SK-N-SH (cell line): ENCODE results near the gene MYO10. TPM values are rescaled to one million over a fixed set of nuclear protein-coding genes. Genes with fewer than 3 reads are reported as not detected.

Experiments used
- CTCF ChIA-PET: fragments of 300-600, 350-600 bp; formaldehyde crosslinking; extraction: SDS; loops from one replicate; lab custom pipeline; 2021; lab: Yijun Ruan, JAX
- POLR2A ChIA-PET: fragments of 350-600 bp; sonication (Branson Sonifier 250); formaldehyde crosslinking; extraction: SDS; loops from one replicate; lab custom pipeline; 2020; ENCODE audit warnings: antibody characterized with exemption, inconsistent platforms; lab: Yijun Ruan, JAX
- DNase-seq: peaks from one replicate; pipeline ENCODE4 v3.0.0; 2012
- H2AFZ ChIP-seq: fragments of 200-600 bp; sonication (generic); 2 replicates; pipeline ENCODE4 v1.8.1; 2016; ENCODE audit warnings: antibody characterized with exemption, mild to moderate bottlenecking, low read depth
- H3F3A ChIP-seq: fragments of 200-600 bp; sonication (generic); replicated peaks from 2 replicates; pipeline ENCODE3; 2016; ENCODE audit warnings: antibody characterized with exemption, mild to moderate bottlenecking; ENCODE audit not compliant: insufficient read depth
- H3K27ac ChIP-seq, 2 experiments: fragments of 200-500 bp in 1 of 2; fragments of 200-600 bp in 1 of 2; sonication (Bioruptor generic) in 1 of 2; sonication (generic), shearing (Covaris generic) in 1 of 2; 2 replicates each; pipeline versions ENCODE4 v1.5.1 to v1.6.1; 2014 to 2016; ENCODE audit warnings: low read depth in 2 of 2, inconsistent platforms in 1 of 2, low read length in 1 of 2, mild to moderate bottlenecking in 1 of 2, mixed read lengths in 1 of 2
- H3K27me3 ChIP-seq: fragments of 200-600 bp; sonication (generic), shearing (Covaris generic); 2 replicates; pipeline ENCODE4 v1.6.1; 2016; ENCODE audit warnings: mixed run types; ENCODE audit not compliant: insufficient read depth
- H3K36me3 ChIP-seq, 2 experiments: fragments of 200-500 bp in 1 of 2; fragments of 200-600 bp in 1 of 2; sonication (Bioruptor generic) in 1 of 2; sonication (generic) in 1 of 2; replicated peaks in 1 of 2; 2 replicates each; pipeline versions ENCODE3 to v1.5.1; 2014 to 2016; ENCODE audit warnings: low read length in 1 of 2, mild to moderate bottlenecking in 1 of 2; ENCODE audit not compliant: insufficient read depth in 2 of 2, control insufficient read depth in 1 of 2
- H3K4me1 ChIP-seq, 2 experiments: fragments of 200-500 bp in 1 of 2; fragments of 200-600 bp in 1 of 2; sonication (Bioruptor generic) in 1 of 2; sonication (generic), shearing (Covaris generic) in 1 of 2; 2 replicates each; pipeline versions ENCODE4 v1.5.1 to v1.6.1; 2014 to 2016; ENCODE audit warnings: low read depth in 1 of 2, low read length in 1 of 2, mixed run types in 1 of 2; ENCODE audit not compliant: insufficient read depth in 2 of 2, control insufficient read depth in 1 of 2
- H3K4me2 ChIP-seq: fragments of 200-600 bp; sonication (generic), shearing (Covaris generic); 2 replicates; pipeline ENCODE4 v1.6.1; 2017; ENCODE audit warnings: mixed run types
- H3K4me3 ChIP-seq, 2 experiments: fragments of 200-500 bp in 1 of 2; fragments of 200-600 bp in 1 of 2; sonication (Bioruptor generic) in 1 of 2; sonication (generic), shearing (Covaris generic) in 1 of 2; 2 replicates each; pipeline versions ENCODE4 v1.5.1 to v1.8.1; 2014 to 2016; ENCODE audit warnings: low read depth in 2 of 2, inconsistent platforms in 1 of 2, low read length in 1 of 2, mild to moderate bottlenecking in 1 of 2, mixed read lengths in 1 of 2, moderate library complexity in 1 of 2
- H3K79me2 ChIP-seq: fragments of 200-600 bp; sonication (generic); 2 replicates; pipeline ENCODE4 v1.8.1; 2017; ENCODE audit warnings: mild to moderate bottlenecking; ENCODE audit not compliant: insufficient read depth
- H3K9ac ChIP-seq: fragments of 200-600 bp; sonication (generic); 2 replicates; pipeline ENCODE4 v1.6.1; 2017; ENCODE audit warnings: mixed run types
- H3K9me2 ChIP-seq: fragments of 200-600 bp; sonication (generic); 2 replicates; pipeline ENCODE4 v1.6.1; 2017; ENCODE audit warnings: mixed run types
- H3K9me3 ChIP-seq: fragments of 200-600 bp; sonication (generic); 2 replicates; pipeline ENCODE4 v1.6.1; 2017; ENCODE audit warnings: mixed run types, mild to moderate bottlenecking, moderate library complexity
- H4K20me1 ChIP-seq: fragments of 200-600 bp; sonication (generic); 2 replicates; pipeline ENCODE4 v1.6.1; 2017; ENCODE audit warnings: mild to moderate bottlenecking, mixed run types; ENCODE audit not compliant: insufficient read depth
- FOXM1 ChIP-seq: IDR thresholded peaks from 2 replicates; pipeline ENCODE4 v1.4.0; 2012; ENCODE audit warnings: low read depth, mild to moderate bottlenecking
- MEF2A ChIP-seq: IDR thresholded peaks from 2 replicates; pipeline ENCODE4 v1.4.0; 2012; ENCODE audit warnings: low read depth, borderline replicate concordance
- NRF1 ChIP-seq: IDR thresholded peaks from 2 replicates; pipeline ENCODE4 v1.6.1; 2012; ENCODE audit warnings: low read depth, mild to moderate bottlenecking, low read length
- SIN3A ChIP-seq: IDR thresholded peaks from 2 replicates; pipeline ENCODE4 v1.6.1; 2012; ENCODE audit warnings: low read depth, mild to moderate bottlenecking, low read length, moderate library complexity, borderline replicate concordance
- TAF1 ChIP-seq: IDR thresholded peaks from 2 replicates; pipeline ENCODE4 v1.6.1; 2012; ENCODE audit warnings: low read depth, mild to moderate bottlenecking, low read length, moderate library complexity, borderline replicate concordance
- WGBS: methylation state at CpG from one replicate; pipeline ENCODE4 v1.1.6; 2017; ENCODE audit warnings: low lambda C conversion rate; 5-methylcytosine and 5-hydroxymethylcytosine counted together
- polyA plus RNA-seq, 3 experiments: library from polyadenylated mRNA; depleted of rRNA; stranded (reverse); fragments of >200 nt; gene quantifications; 2 replicates each; pipeline ENCODE4 v1.2.3, GENCODE V29; 2012
- TF ChIP-seq, protein P1 (sequence below): fragments of 200-600 bp; sonication (generic); IDR thresholded peaks from 2 replicates; pipeline ENCODE4 v1.6.1; 2017; ENCODE audit warnings: antibody characterized with exemption, mild to moderate bottlenecking, moderate library complexity
- TF ChIP-seq, protein P2 (sequence below): IDR thresholded peaks from 2 replicates; pipeline ENCODE4 v1.4.0; 2012; ENCODE audit warnings: low read depth, borderline replicate concordance
- TF ChIP-seq, protein P3 (sequence below): IDR thresholded peaks from 2 replicates; pipeline ENCODE4 v1.6.1; 2012; ENCODE audit warnings: mild to moderate bottlenecking, low read depth, low read length, moderate library complexity

The MYO10 gene
- polyA plus RNA-seq, 1 of the 3 experiments (the other 2 are of a cell fraction) = 8.1 TPM

DNA sequence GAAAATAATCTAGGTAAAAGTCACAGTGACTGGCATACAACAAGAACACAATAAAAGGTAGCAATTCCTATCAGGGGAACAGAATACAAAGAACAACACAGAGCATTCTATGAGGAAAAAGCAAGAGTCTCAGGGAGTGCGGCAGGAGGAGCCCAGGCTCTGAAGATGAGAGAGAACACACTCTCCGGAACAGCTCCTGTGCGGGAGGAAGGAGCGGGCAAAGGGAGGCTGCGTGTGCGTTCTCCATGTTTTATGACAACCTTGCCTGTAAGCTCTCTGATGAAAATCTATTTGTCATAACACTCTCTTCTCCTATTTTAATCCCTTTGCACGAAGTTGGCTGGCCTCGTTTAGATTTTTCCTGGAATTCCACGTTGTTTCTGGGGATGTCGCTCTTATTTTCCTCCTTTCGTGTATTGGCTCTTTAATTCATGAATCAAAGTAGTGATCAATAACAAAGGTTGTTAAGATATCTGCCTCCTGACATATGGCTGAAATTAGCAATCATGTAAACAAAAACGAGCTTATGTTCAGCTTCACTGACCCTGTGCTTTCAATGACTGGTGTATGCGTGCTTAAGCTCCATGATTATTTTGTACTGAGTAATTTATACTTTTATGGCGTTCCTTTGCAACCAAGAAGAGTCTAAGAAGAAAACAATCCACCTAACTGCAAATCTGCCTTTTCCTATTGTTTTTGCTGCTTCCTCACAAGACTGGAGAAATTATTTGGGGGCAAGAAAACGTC, 109.5 kb downstream of the MYO10 start (continued):
- TF ChIP-seq, protein P1, sequence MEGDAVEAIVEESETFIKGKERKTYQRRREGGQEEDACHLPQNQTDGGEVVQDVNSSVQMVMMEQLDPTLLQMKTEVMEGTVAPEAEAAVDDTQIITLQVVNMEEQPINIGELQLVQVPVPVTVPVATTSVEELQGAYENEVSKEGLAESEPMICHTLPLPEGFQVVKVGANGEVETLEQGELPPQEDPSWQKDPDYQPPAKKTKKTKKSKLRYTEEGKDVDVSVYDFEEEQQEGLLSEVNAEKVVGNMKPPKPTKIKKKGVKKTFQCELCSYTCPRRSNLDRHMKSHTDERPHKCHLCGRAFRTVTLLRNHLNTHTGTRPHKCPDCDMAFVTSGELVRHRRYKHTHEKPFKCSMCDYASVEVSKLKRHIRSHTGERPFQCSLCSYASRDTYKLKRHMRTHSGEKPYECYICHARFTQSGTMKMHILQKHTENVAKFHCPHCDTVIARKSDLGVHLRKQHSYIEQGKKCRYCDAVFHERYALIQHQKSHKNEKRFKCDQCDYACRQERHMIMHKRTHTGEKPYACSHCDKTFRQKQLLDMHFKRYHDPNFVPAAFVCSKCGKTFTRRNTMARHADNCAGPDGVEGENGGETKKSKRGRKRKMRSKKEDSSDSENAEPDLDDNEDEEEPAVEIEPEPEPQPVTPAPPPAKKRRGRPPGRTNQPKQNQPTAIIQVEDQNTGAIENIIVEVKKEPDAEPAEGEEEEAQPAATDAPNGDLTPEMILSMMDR = no peak

DNA sequence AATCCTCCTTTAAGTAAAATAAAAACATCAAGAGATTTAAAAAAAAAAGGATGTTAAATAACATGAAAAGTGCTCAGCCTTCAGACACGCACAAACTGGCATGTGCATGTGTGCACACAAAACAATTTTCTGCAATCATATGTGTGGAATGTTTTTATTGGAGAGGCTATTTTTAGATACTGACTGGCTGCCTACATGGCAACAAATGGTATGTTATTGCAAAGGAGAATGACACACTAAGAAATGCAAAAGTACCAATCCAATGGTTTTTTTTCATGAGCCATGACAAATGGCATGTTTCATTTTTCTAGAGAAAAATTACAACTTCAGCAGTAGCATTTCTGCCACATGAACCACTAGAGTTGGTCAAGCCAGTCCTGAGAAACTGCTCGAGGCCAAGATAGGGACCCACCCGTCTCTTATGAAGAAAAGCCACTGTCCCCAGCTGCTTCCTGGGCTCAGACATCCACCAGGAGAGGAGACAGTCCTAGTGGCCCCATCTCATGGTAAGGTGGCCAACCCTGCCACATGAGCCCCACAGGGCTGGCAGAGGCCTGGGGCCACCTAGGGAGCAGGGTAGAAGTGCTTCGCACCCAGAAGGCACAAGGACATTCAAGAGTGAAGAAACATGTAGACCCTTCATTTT, 116.4 kb downstream of the MYO10 start:
- TF ChIP-seq NRF1 (no peak), FOXM1 (no peak), MEF2A (peak; percentile 53; the same call in 1 of the 2 replicates)
- Histone ChIP-seq H3K4me1 (peaks cover 0 to 13% of the 10 kb centered on the region in 2 experiments; a peak in 2 of 4 replicates), H4K20me1 (peaks cover 80% of the 10 kb centered on the region), H3K9ac (peak overlapping the region; percentile 19; the same call in 1 of the 2 replicates), H3K9me3 (no peaks in the 10 kb centered on the region), H3K36me3 (peaks cover 0 to 24% of the 10 kb centered on the region in 2 experiments), H3K9me2 (no peaks in the 10 kb centered on the region), H3K27me3 (no peaks in the 10 kb centered on the region), H3K79me2 (peaks cover 99% of the 10 kb centered on the region), H3K4me3 (no peak overlapping the region), H3F3A (peaks cover 18% of the 10 kb centered on the region), H3K4me2 (peak overlapping the region; percentile 71), H3K27ac (peak overlapping the region in 1 of 2 experiments; percentile 90; a peak in 2 of 4 replicates), H2AFZ (no peak overlapping the region)
- POLR2A ChIA-PET = no interaction called here
- CTCF ChIA-PET = interaction anchor here (5.1 kb wide), 1 partner anchor 370 kb away, joined by 15 read pairs; no protein-coding TSS in a partner anchor
- 88% methylated on average over 2 of the region's 4 CpGs for WGBS
- no peak for DNase-seq

DNA sequence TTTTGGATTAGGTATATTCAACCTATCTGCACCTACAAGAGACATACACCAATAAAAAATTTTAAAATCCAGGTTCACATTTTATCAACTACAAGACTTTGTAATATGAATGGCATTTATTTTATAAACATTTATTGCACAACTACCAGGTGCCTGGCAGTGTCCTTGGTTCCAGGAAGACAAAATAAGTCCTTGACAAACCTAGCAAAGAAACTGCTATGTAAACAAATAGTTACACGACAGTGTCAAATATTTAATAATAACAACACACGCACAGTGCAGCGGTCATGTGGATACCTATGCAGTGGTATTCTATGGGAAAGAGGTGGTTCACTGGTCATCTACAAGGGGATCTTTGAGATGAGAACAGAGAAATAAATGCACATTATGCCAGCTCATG, 120.7 kb downstream of the MYO10 start:
- no peak overlapping the region for H3K4me3 ChIP-seq
- H3K4me2 ChIP-seq = no peak overlapping the region
- H3K9ac ChIP-seq = no peak overlapping the region
- peaks cover 0 to 32% of the 10 kb centered on the region in 2 experiments for H3K36me3 ChIP-seq
- H3K4me1 ChIP-seq = peaks cover 0 to 12% of the 10 kb centered on the region in 2 experiments; a peak in 2 of 4 replicates
- WGBS = 83% methylated on average over 3 of the region's 3 CpGs
- ChIA-PET POLR2A (no interaction called here), CTCF (interaction anchor here (5.1 kb wide), 1 partner anchor 374 kb away, joined by 15 read pairs; no protein-coding TSS in a partner anchor)
- no peaks in the 10 kb centered on the region for H3K27me3 ChIP-seq
- DNase-seq = no peak
- H2AFZ ChIP-seq = no peak overlapping the region
- TF ChIP-seq FOXM1 (no peak), SIN3A (no peak), TAF1 (no peak)
- TF ChIP-seq, protein P2, sequence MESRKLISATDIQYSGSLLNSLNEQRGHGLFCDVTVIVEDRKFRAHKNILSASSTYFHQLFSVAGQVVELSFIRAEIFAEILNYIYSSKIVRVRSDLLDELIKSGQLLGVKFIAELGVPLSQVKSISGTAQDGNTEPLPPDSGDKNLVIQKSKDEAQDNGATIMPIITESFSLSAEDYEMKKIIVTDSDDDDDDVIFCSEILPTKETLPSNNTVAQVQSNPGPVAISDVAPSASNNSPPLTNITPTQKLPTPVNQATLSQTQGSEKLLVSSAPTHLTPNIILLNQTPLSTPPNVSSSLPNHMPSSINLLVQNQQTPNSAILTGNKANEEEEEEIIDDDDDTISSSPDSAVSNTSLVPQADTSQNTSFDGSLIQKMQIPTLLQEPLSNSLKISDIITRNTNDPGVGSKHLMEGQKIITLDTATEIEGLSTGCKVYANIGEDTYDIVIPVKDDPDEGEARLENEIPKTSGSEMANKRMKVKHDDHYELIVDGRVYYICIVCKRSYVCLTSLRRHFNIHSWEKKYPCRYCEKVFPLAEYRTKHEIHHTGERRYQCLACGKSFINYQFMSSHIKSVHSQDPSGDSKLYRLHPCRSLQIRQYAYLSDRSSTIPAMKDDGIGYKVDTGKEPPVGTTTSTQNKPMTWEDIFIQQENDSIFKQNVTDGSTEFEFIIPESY = no peak
- TF ChIP-seq, protein P1 = no peak
- TF ChIP-seq, protein P3, sequence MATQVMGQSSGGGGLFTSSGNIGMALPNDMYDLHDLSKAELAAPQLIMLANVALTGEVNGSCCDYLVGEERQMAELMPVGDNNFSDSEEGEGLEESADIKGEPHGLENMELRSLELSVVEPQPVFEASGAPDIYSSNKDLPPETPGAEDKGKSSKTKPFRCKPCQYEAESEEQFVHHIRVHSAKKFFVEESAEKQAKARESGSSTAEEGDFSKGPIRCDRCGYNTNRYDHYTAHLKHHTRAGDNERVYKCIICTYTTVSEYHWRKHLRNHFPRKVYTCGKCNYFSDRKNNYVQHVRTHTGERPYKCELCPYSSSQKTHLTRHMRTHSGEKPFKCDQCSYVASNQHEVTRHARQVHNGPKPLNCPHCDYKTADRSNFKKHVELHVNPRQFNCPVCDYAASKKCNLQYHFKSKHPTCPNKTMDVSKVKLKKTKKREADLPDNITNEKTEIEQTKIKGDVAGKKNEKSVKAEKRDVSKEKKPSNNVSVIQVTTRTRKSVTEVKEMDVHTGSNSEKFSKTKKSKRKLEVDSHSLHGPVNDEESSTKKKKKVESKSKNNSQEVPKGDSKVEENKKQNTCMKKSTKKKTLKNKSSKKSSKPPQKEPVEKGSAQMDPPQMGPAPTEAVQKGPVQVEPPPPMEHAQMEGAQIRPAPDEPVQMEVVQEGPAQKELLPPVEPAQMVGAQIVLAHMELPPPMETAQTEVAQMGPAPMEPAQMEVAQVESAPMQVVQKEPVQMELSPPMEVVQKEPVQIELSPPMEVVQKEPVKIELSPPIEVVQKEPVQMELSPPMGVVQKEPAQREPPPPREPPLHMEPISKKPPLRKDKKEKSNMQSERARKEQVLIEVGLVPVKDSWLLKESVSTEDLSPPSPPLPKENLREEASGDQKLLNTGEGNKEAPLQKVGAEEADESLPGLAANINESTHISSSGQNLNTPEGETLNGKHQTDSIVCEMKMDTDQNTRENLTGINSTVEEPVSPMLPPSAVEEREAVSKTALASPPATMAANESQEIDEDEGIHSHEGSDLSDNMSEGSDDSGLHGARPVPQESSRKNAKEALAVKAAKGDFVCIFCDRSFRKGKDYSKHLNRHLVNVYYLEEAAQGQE = no peak
- H4K20me1 ChIP-seq = peaks cover 96% of the 10 kb centered on the region
- peaks cover 100% of the 10 kb centered on the region for H3K79me2 ChIP-seq
- H3F3A ChIP-seq = peaks cover 17% of the 10 kb centered on the region
- no peaks in the 10 kb centered on the region for H3K9me3 ChIP-seq
- H3K9me2 ChIP-seq = no peaks in the 10 kb centered on the region
- H3K27ac ChIP-seq = no peak overlapping the region
